B cell (primary cell): ENCODE measurements around the gene SART1.

Experiments
- EZH2 ChIP-seq: IDR thresholded peaks from 2 replicates; pipeline ENCODE4 v1.6.1; 2012; ENCODE audit warnings: borderline replicate concordance, low read depth, mild to moderate bottlenecking, moderate library complexity, low read length; ENCODE audit not compliant: insufficient read depth, poor library complexity, severe bottlenecking
- TF ChIP-seq, protein P1 (sequence below): fragments of 200-600 bp; IDR thresholded peaks from one replicate; pipeline ENCODE4 v1.8.0; 2022; ENCODE audit warnings: antibody characterized with exemption, mild to moderate bottlenecking

DNA sequence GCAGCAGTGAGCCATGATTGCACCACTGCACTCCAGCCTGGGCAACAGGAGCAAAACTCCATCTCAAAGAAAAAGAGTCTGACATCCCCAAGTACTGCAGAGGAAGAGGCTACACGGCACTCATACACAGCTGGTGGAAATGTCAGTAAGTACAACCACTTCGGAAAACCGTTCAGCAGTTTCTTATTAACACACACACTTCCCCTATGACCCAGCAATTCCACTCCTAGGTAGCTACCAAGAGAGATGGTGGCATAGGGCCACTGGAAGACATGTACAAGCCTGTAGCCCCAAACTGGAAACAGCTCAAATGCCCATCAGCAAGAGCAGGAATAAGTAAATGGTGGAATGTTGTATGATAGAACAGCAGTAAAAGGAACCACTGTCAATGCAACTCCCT lies 39.0 kb upstream of the SART1 start:
- TF ChIP-seq, protein P1, sequence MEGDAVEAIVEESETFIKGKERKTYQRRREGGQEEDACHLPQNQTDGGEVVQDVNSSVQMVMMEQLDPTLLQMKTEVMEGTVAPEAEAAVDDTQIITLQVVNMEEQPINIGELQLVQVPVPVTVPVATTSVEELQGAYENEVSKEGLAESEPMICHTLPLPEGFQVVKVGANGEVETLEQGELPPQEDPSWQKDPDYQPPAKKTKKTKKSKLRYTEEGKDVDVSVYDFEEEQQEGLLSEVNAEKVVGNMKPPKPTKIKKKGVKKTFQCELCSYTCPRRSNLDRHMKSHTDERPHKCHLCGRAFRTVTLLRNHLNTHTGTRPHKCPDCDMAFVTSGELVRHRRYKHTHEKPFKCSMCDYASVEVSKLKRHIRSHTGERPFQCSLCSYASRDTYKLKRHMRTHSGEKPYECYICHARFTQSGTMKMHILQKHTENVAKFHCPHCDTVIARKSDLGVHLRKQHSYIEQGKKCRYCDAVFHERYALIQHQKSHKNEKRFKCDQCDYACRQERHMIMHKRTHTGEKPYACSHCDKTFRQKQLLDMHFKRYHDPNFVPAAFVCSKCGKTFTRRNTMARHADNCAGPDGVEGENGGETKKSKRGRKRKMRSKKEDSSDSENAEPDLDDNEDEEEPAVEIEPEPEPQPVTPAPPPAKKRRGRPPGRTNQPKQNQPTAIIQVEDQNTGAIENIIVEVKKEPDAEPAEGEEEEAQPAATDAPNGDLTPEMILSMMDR = no peak
- TF ChIP-seq EZH2 = no peak
